ENCODE data around the gene TMEM175.

TMEM175 gene

GRCh38 chr4:986428-986878 lies 54.2 kb downstream of the TMEM175 start:
- POLR2A ChIA-PET: interaction anchor here (1.0 to 1.2 kb wide), 2 partner anchors 12 to 192 kb away, joined by 3 read pairs; no protein-coding TSS in a partner anchor
- H3K4me3 ChIP-seq (ENCODE audit: low read depth, low read length): peak overlapping the region; percentile 74
- CTCF ChIA-PET: interaction anchor here (1.0 to 2.8 kb wide), 9 partner anchors 7 to 302 kb away, joined by 3 to 21 read pairs (median 4); partner anchors contain the start of genes GAK and TMEM175
- TF ChIP-seq CTCF (IDR thresholded peaks at IDR 0.05; ENCODE audit: insufficient read depth, low read length, missing control alignments): no peak
- DNase-seq (ENCODE audit: low read depth, low spot score): no peak

- DNase-seq (ENCODE audit: low read depth, low spot score): no peak
- TF ChIP-seq CTCF (IDR thresholded peaks at IDR 0.05; ENCODE audit: insufficient read depth, low read length, missing control alignments): peak; percentile 70
- POLR2A ChIA-PET: interaction anchor here (0.8 to 1.2 kb wide), 3 partner anchors 12 to 193 kb away, joined by 3 read pairs; partner anchors contain the start of genes GAK and TMEM175
- CTCF ChIA-PET: interaction anchor here (0.8 to 2.8 kb wide), 10 partner anchors 8 to 303 kb away, joined by 3 to 21 read pairs (median 4); partner anchors contain the start of genes DGKQ, GAK and TMEM175
- peak within 1 kb of the TSS; percentile 74 for H3K4me3 ChIP-seq (ENCODE audit: low read depth, low read length)
Observed at GRCh38 chr4:986879-987623, 54.8 kb downstream of the TMEM175 start, which contains the start of gene IDUA. IDUA (plus strand) TSS chr4:987044; CDS start chr4:987085, 41 bp downstream.

- POLR2A ChIA-PET: interaction anchor here (0.8 to 1.2 kb wide), 3 partner anchors 11 to 194 kb away, joined by 3 read pairs; partner anchors contain the start of genes GAK and TMEM175
- H3K4me3 ChIP-seq (ENCODE audit: low read depth, low read length): peak overlapping the region; percentile 74
- DNase-seq (ENCODE audit: low read depth, low spot score): no peak
- CTCF ChIA-PET: interaction anchor here (0.8 to 2.8 kb wide), 10 partner anchors 9 to 304 kb away, joined by 3 to 21 read pairs (median 4); partner anchors contain the start of genes DGKQ, GAK and TMEM175
- TF ChIP-seq CTCF (IDR thresholded peaks at IDR 0.05; ENCODE audit: insufficient read depth, low read length, missing control alignments): no peak
Observed at GRCh38 chr4:987624-988513, 55.6 kb downstream of the TMEM175 start.

- ChIA-PET POLR2A (no interaction called here), CTCF (no interaction called here)
- no peak for TF ChIP-seq CTCF (IDR thresholded peaks at IDR 0.05; ENCODE audit: insufficient read depth, low read length, missing control alignments)
- no peak overlapping the region; the same call in 1 of the 2 replicates for H3K4me3 ChIP-seq (ENCODE audit: low read depth, low read length)
- no peak for DNase-seq (ENCODE audit: low read depth, low spot score)
Observed at GRCh38 chr4:988726-989721, 56.8 kb downstream of the TMEM175 start.

GRCh38 chr4:989722-990471 lies 57.6 kb downstream of the TMEM175 start:
- no peak for DNase-seq (ENCODE audit: low read depth, low spot score)
- POLR2A ChIA-PET: no interaction called here
- CTCF ChIA-PET: no interaction called here
- no peak for TF ChIP-seq CTCF (IDR thresholded peaks at IDR 0.05; ENCODE audit: insufficient read depth, low read length, missing control alignments)
- no peak overlapping the region for H3K4me3 ChIP-seq (ENCODE audit: low read depth, low read length)
